HCT116 (cell line): ENCODE measurements around the gene ARL6IP6.

Experiments
- CEBPB ChIP-seq: IDR thresholded peaks from 2 replicates; pipeline ENCODE4 v1.6.1; 2012; ENCODE audit warnings: low read depth
- CTCF ChIP-seq, 3 experiments: fragments of 200-600 bp in 1 of 3; sonication (generic) in 1 of 3; IDR thresholded peaks in 2 of 3; conservative IDR thresholded peaks in 1 of 3; 2 replicates each; pipeline ENCODE4 v1.5.1; 2012 to 2017; ENCODE audit warnings: low read depth in 2 of 3, low read length in 2 of 3, antibody characterized with exemption in 1 of 3, borderline replicate concordance in 1 of 3, control low read depth in 1 of 3, mild to moderate bottlenecking in 1 of 3, mixed read lengths in 1 of 3, mixed run types in 1 of 3, moderate library complexity in 1 of 3; ENCODE audit not compliant: insufficient read depth in 1 of 3
- EGR1 ChIP-seq: IDR thresholded peaks from 2 replicates; pipeline ENCODE4 v1.6.1; 2012; ENCODE audit warnings: low read depth
- EZH2 ChIP-seq: fragments of 200-600 bp; sonication (generic); IDR thresholded peaks from 2 replicates; pipeline ENCODE4 v1.6.1; 2017; ENCODE audit warnings: antibody characterized with exemption, mixed run types
- POLR2A ChIP-seq: IDR thresholded peaks from 2 replicates; pipeline ENCODE4 v1.7.0; 2011; ENCODE audit warnings: borderline replicate concordance; ENCODE audit not compliant: insufficient read depth, insufficient read length; ENCODE audit errors: extremely low read depth
- POLR2AphosphoS5 ChIP-seq: IDR thresholded peaks from 2 replicates; pipeline ENCODE4 v1.6.1; 2011; ENCODE audit warnings: mild to moderate bottlenecking, low read depth, low read length, moderate library complexity
- YY1 ChIP-seq: IDR thresholded peaks from 2 replicates; pipeline ENCODE4 v1.6.1; 2011; ENCODE audit warnings: low read length, low read depth, moderate library complexity, mild to moderate bottlenecking; ENCODE audit not compliant: insufficient replicate concordance; ENCODE audit errors: extremely low read depth
- TF ChIP-seq, protein P1 (sequence below): IDR thresholded peaks from 2 replicates; pipeline ENCODE4 v1.6.1; 2012
- TF ChIP-seq, protein P2 (sequence below): IDR thresholded peaks from 2 replicates; pipeline ENCODE4 v1.6.1; 2012; ENCODE audit warnings: low read depth

GRCh38 chr2:152730591-152731333 is 12.3 kb downstream of the ARL6IP6 start:
- no peak for TF ChIP-seq CTCF (IDR thresholded peaks at IDR 0.05 in 2 of 3, conservative IDR thresholded peaks at IDR 0.05 in 1 of 3; ENCODE audit: borderline replicate concordance in 1 of 3, insufficient read depth in 1 of 3, low read depth in 2 of 3, low read length in 2 of 3)
- TF ChIP-seq YY1 = no peak
- no peak for TF ChIP-seq EZH2
- TF ChIP-seq, protein P1, sequence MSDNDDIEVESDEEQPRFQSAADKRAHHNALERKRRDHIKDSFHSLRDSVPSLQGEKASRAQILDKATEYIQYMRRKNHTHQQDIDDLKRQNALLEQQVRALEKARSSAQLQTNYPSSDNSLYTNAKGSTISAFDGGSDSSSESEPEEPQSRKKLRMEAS = no peak
- TF ChIP-seq POLR2AphosphoS5 = no peak
- no peak for TF ChIP-seq POLR2A
- TF ChIP-seq, protein P2, sequence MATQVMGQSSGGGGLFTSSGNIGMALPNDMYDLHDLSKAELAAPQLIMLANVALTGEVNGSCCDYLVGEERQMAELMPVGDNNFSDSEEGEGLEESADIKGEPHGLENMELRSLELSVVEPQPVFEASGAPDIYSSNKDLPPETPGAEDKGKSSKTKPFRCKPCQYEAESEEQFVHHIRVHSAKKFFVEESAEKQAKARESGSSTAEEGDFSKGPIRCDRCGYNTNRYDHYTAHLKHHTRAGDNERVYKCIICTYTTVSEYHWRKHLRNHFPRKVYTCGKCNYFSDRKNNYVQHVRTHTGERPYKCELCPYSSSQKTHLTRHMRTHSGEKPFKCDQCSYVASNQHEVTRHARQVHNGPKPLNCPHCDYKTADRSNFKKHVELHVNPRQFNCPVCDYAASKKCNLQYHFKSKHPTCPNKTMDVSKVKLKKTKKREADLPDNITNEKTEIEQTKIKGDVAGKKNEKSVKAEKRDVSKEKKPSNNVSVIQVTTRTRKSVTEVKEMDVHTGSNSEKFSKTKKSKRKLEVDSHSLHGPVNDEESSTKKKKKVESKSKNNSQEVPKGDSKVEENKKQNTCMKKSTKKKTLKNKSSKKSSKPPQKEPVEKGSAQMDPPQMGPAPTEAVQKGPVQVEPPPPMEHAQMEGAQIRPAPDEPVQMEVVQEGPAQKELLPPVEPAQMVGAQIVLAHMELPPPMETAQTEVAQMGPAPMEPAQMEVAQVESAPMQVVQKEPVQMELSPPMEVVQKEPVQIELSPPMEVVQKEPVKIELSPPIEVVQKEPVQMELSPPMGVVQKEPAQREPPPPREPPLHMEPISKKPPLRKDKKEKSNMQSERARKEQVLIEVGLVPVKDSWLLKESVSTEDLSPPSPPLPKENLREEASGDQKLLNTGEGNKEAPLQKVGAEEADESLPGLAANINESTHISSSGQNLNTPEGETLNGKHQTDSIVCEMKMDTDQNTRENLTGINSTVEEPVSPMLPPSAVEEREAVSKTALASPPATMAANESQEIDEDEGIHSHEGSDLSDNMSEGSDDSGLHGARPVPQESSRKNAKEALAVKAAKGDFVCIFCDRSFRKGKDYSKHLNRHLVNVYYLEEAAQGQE = no peak
- TF ChIP-seq CEBPB = no peak
- TF ChIP-seq EGR1 = no peak
